AG04449 (cell line): ENCODE results near the gene C7.
"Not testable (repeated sequence)": the region's sequence is repeated elsewhere in the genome, so short reads cannot be mapped to it uniquely, and the experiment has no call there.

Experiments
- CTCF ChIA-PET: fragments of 350-600 bp; formaldehyde crosslinking; extraction: SDS; loops from one replicate; lab custom pipeline; 2021; ENCODE audit warnings: antibody characterized with exemption; lab: Yijun Ruan, JAX
- POLR2A ChIA-PET: fragments of 400-600, 350-600 bp; formaldehyde crosslinking; extraction: SDS; loops from one replicate; lab custom pipeline; 2020; ENCODE audit warnings: antibody characterized with exemption, inconsistent platforms; lab: Yijun Ruan, JAX
- DNase-seq: peaks from one replicate; pipeline ENCODE4 v3.0.0-alpha.2; 2010; ENCODE audit warnings: low read depth, low spot score
- H3K4me3 ChIP-seq: 2 replicates; pipeline ENCODE4 v1.5.1; 2011; ENCODE audit warnings: low read depth, mild to moderate bottlenecking, control low read depth, low read length
- CTCF ChIP-seq: IDR thresholded peaks from one replicate; pipeline ENCODE4 v1.5.1; 2011; ENCODE audit warnings: mild to moderate bottlenecking, moderate library complexity, low read length, control low read depth, inconsistent platforms; ENCODE audit not compliant: insufficient read depth; ENCODE audit errors: missing control alignments

Gene C7

DNA sequence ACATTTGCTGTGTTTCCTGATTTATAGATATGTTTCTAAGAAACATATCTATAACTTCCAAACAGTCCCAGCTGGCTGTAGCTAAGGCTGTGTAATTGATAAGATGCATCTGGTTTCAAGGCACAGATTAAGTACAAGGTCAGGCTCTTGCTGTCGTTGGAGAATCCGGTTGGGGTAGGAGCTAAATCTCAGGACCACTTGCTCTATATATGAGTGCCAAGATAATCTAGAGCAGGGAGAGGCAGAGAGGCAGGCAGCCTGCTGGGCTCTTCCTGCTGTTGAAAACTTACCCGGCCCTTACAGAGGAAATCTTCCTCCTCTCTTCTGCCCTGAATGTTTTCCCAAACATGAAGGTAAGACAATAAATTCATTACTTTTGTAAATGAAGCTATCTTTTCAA lies at the start of gene C7:
Gene C7 (plus strand): TSS at position 234 of the 400 bp plus-strand sequence. CDS start 114 bp downstream, at position 348.
- no peak within 1 kb of the TSS for H3K4me3 ChIP-seq
- ChIA-PET CTCF (interaction anchor here (0.9 kb wide), 1 partner anchor 732 kb away, joined by 3 read pairs; no protein-coding TSS in a partner anchor), POLR2A (no interaction called here)
- no peak for TF ChIP-seq CTCF
- DNase-seq = no peak

- TF ChIP-seq CTCF = no peak
- H3K4me3 ChIP-seq = no peak overlapping the region
- ChIA-PET POLR2A (no interaction called here), CTCF (no interaction called here)
- DNase-seq = no peak
These were observed 48.6 kb upstream of the C7 start for GRCh38 chr5:40860711-40861110.

DNA sequence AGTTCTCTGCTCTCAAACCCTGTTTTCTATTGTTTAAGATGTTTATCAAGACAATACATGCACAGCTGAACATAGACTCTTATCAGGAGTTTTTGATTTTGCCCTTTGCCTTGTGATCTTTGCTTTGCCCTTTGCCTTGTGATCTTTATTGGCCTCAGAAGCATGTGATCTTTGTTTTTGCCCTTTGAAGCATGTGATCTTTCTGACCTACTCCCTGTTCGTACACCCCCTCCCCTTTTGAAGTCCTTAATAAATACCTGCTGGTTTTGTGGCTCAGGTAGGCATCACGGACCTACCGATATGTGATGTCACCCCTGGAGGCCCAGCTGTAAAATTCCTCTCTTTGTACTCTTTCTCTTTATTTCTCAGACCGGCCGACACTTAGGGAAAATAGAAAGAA lies 44.3 kb upstream of the C7 start:
- H3K4me3 ChIP-seq, DNase-seq, POLR2A ChIA-PET, CTCF ChIA-PET: not testable (repeated sequence)

- POLR2A ChIA-PET = no interaction called here
- TF ChIP-seq CTCF = no peak
These were observed 42.5 kb upstream of the C7 start for GRCh38 chr5:40866844-40867243.

DNA sequence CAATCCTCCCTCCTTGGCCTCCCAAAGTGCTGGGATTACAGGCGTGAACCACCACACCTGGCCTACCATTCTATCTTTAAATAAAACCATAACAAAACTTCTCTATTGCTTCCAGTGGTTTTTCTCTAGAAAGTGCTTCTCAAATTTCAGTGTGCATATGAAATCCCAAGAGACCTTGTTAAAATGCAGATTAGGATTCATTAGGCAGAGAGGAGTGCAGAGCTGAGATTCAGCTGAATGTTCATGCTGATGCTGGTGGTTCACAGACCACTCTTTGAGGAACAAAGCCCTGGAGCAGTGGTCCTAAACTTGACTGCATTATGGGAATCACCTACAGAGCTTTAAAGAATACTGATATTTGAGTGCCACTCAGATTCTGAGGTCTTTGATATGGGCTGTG lies 39.9 kb upstream of the C7 start:
- ChIA-PET CTCF (interaction anchor here (0.7 kb wide), 1 partner anchor 36 kb away, joined by 3 read pairs; no protein-coding TSS in a partner anchor), POLR2A (no interaction called here)
- no peak overlapping the region for H3K4me3 ChIP-seq
- DNase-seq = no peak
- no peak for TF ChIP-seq CTCF

More at GRCh38 chr5:40866844-40867243, 42.5 kb upstream of the C7 start:
- no peak overlapping the region for H3K4me3 ChIP-seq
- CTCF ChIA-PET = interaction anchor here (1.6 kb wide), 1 partner anchor 12 kb away, joined by 5 read pairs; no protein-coding TSS in a partner anchor
- no peak for DNase-seq

DNA sequence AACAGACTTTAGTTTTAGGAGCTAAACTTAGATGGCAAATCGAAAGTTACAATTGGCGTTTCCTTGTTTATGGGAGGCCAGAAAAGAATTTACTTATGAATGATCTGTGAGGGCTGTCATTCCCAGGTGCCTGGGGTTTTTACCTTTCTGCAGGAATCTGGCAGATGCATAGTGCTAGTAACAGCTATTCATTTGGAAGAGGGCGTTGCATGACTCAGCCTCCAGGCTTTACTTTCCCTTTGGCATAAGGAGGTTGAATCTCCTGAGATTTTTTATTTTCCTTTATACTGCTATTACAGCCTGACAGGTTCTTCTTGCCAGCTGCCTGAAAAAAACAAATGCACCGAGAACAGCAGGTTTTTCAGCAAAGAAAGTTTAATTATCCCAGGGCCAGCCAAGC lies 38.1 kb upstream of the C7 start:
- no peak for TF ChIP-seq CTCF
- ChIA-PET CTCF (interaction anchor here (1.3 kb wide), 1 partner anchor 116 kb away, joined by 3 read pairs; no protein-coding TSS in a partner anchor), POLR2A (no interaction called here)
- no peak for DNase-seq
- no peak overlapping the region for H3K4me3 ChIP-seq

DNA sequence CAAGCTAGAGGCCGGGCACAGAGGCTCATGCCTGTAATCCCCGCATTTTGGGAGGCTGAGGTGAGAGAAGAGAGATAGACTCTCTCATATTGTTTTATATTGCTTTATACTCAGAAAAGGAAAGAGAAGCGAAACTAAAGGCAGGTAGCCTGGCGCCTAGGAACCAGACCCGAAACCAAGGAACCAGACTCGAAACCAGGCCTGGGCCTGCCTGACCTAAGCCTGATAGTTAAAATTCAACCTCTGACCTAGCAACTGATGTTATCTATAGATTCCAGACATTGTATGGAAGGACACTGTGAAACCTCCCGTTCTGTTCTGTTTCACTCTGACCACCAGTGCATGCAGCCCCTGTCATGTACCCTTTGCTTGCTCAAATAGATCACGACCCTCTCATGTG lies 37.0 kb upstream of the C7 start:
- POLR2A ChIA-PET, CTCF ChIA-PET, DNase-seq, H3K4me3 ChIP-seq: not testable (repeated sequence)
